Fibroblast of mammary gland (primary cell): ENCODE data around the gene HES3.

Source experiments
- DNase-seq: peaks from one replicate; pipeline ENCODE4 v3.0.0-alpha.2; 2010; ENCODE audit warnings: low read depth
- H3K4me3 ChIP-seq: 2 replicates; pipeline ENCODE4 v1.5.1; 2011; ENCODE audit warnings: low read depth, mild to moderate bottlenecking, low read length, moderate library complexity; ENCODE audit not compliant: control insufficient read depth
- CTCF ChIP-seq: conservative IDR thresholded peaks from 2 replicates; pipeline ENCODE4 v1.5.1; 2011; ENCODE audit warnings: low read depth, low read length, inconsistent platforms; ENCODE audit not compliant: control insufficient read depth, insufficient read depth

The HES3 gene

GRCh38 chr1:6273380-6273891, 29.5 kb downstream of the HES3 start:
- no peak for TF ChIP-seq CTCF
- H3K4me3 ChIP-seq = no peak overlapping the region
- DNase-seq = peak; percentile 66

- TF ChIP-seq CTCF = no peak
- H3K4me3 ChIP-seq = no peak overlapping the region
- no peak for DNase-seq
Observed at GRCh38 chr1:6274102-6274501, 30.1 kb downstream of the HES3 start.

GRCh38 chr1:6274622-6275139, 30.7 kb downstream of the HES3 start:
- no peak for TF ChIP-seq CTCF
- no peak for DNase-seq
- H3K4me3 ChIP-seq = no peak overlapping the region

GRCh38 chr1:6275826-6276782, 32.1 kb downstream of the HES3 start:
- peak; percentile 82 for DNase-seq
- H3K4me3 ChIP-seq = no peak overlapping the region
- TF ChIP-seq CTCF = no peak

- H3K4me3 ChIP-seq = no peak overlapping the region
- TF ChIP-seq CTCF = no peak
- no peak for DNase-seq
Observed at GRCh38 chr1:6276811-6277555, 33.0 kb downstream of the HES3 start.

GRCh38 chr1:6278263-6278662, 34.3 kb downstream of the HES3 start:
- no peak overlapping the region for H3K4me3 ChIP-seq
- no peak for DNase-seq
- no peak for TF ChIP-seq CTCF
